ENCODE results near the gene AFTPH. TPM values are rescaled to one million over a fixed set of nuclear protein-coding genes. Genes with fewer than 3 reads are reported as not detected.

AFTPH gene
- total and polyA plus RNA-seq, 9 of the 15 experiments (the other 6 are each of a cell fraction or from before 2014, with no cell fraction given) = 8.0 to 26.2 (median 13.8) TPM

- TF ChIP-seq VEZF1 (CRISPR knock-in tag; IDR thresholded peaks at IDR 0.05) (no peak), FUS (optimal IDR thresholded peaks at IDR 0.05; ENCODE audit: low read depth, low read length) (no peak), ZNF140 (CRISPR knock-in tag; IDR thresholded peaks at IDR 0.05) (no peak), ZNF174 (CRISPR knock-in tag; IDR thresholded peaks at IDR 0.05) (no peak), TFE3 (CRISPR knock-in tag; IDR thresholded peaks at IDR 0.05) (no peak), ZNF592 (IDR thresholded peaks at IDR 0.05) (no peak)
Observed at GRCh38 chr2:64582774-64583340, 58.7 kb downstream of the AFTPH start (continued).

All from K562 (cell line).